Measurements from ENCODE around the gene FAM89B.

GRCh38 chr11:65537296-65537597, 35.1 kb upstream of the FAM89B start:
- TF ChIP-seq CTCF (IDR thresholded peaks at IDR 0.05) = no peak
- TF ChIP-seq EP300 (IDR thresholded peaks at IDR 0.05) = no peak

Data from ovary (tissue), 3 donors.